OCI-LY7 (cell line): Measurements from ENCODE around the gene PTPRT. TPM values are rescaled to one million over a fixed set of nuclear protein-coding genes. Genes with fewer than 3 reads are reported as not detected.

Experiments
- BruUV-seq: library from RNA; stranded (reverse); fragments of 400-500 nt; replicated peaks from 2 replicates; lab custom pipeline; 2021; lab: Mats Ljungman, UMichigan
- CTCF ChIA-PET: fragments of 300-600 bp; sonication (Branson Sonifier 250); formaldehyde crosslinking; loops from one replicate; lab custom pipeline; 2022; ENCODE audit warnings: antibody characterized with exemption; ENCODE audit not compliant: unreplicated experiment; lab: Charles Lee
- POLR2A ChIA-PET: fragments of 300-600 bp; sonication (Branson Sonifier 250); formaldehyde crosslinking; loops from one replicate; lab custom pipeline; 2022; ENCODE audit warnings: antibody characterized with exemption; lab: Charles Lee
- DNase-seq: peaks from one replicate; pipeline ENCODE4 v3.0.0-alpha.2; 2015; ENCODE audit warnings: low spot score
- H2AFZ ChIP-seq: fragments of 200-600 bp; sonication (generic), shearing (Covaris generic); 2 replicates; pipeline ENCODE4 v1.6.1; 2014; ENCODE audit warnings: mild to moderate bottlenecking, antibody characterized with exemption, low read length, moderate library complexity
- H3K27ac ChIP-seq: fragments of 200-600 bp; sonication (generic); 2 replicates; pipeline ENCODE4 v1.5.1; 2014; ENCODE audit warnings: mixed run types, low read depth, mild to moderate bottlenecking, moderate library complexity, low read length, inconsistent platforms; ENCODE audit not compliant: poor library complexity, severe bottlenecking
- H3K36me3 ChIP-seq: fragments of 200-600 bp; sonication (generic); 2 replicates; pipeline ENCODE4 v1.6.1; 2014; ENCODE audit warnings: mild to moderate bottlenecking, antibody characterized with exemption, low read length, moderate library complexity, mixed read lengths; ENCODE audit not compliant: insufficient read depth
- H3K4me1 ChIP-seq: fragments of 200-600 bp; sonication (generic); 2 replicates; pipeline ENCODE4 v1.5.1; 2014; ENCODE audit warnings: mild to moderate bottlenecking, low read length; ENCODE audit not compliant: insufficient read depth, poor library complexity, severe bottlenecking
- H3K4me2 ChIP-seq: fragments of 200-600 bp; sonication (generic); 2 replicates; pipeline ENCODE4 v1.6.1; 2014; ENCODE audit warnings: mild to moderate bottlenecking, low read length
- H3K4me3 ChIP-seq: fragments of 200-600 bp; sonication (generic); 2 replicates; pipeline ENCODE4 v1.5.1; 2014; ENCODE audit warnings: mild to moderate bottlenecking, low read depth, low read length; ENCODE audit not compliant: poor library complexity, severe bottlenecking
- H3K79me2 ChIP-seq: fragments of 200-600 bp; sonication (generic); 2 replicates; pipeline ENCODE4 v1.6.1; 2016; ENCODE audit warnings: low read depth, mild to moderate bottlenecking, low read length, moderate library complexity, mixed read lengths; ENCODE audit not compliant: insufficient read depth
- H3K9me2 ChIP-seq: fragments of 200-600 bp; sonication (generic); 2 replicates; pipeline ENCODE4 v1.6.1; 2016; ENCODE audit warnings: mild to moderate bottlenecking, low read length, mixed read lengths; ENCODE audit not compliant: insufficient read depth
- H3K9me3 ChIP-seq: fragments of 200-600 bp; sonication (generic); 2 replicates; pipeline ENCODE4 v1.6.1; 2014; ENCODE audit warnings: mild to moderate bottlenecking, mixed run types, low read length, mixed read lengths
- H4K20me1 ChIP-seq: fragments of 200-600 bp; sonication (generic); 2 replicates; pipeline ENCODE4 v1.6.1; 2014; ENCODE audit warnings: mild to moderate bottlenecking, antibody characterized with exemption, low read length, moderate library complexity, mixed read lengths; ENCODE audit not compliant: insufficient read depth
- CTCF ChIP-seq: fragments of 200-600 bp; sonication (generic); conservative IDR thresholded peaks from 2 replicates; pipeline ENCODE4 v1.5.1; 2014; ENCODE audit warnings: mild to moderate bottlenecking, antibody characterized with exemption, low read length, moderate library complexity, mixed read lengths
- EZH2phosphoT487 ChIP-seq: fragments of 200-600 bp; sonication (generic); IDR thresholded peaks from 2 replicates; pipeline ENCODE4 v1.6.1; 2018; ENCODE audit warnings: low read depth, borderline replicate concordance, mild to moderate bottlenecking, mixed run types, antibody characterized with exemption, low read length, moderate library complexity, mixed read lengths
- intact Hi-C: fragments of 100-400 bp; cut with micrococcal nuclease; formaldehyde crosslinking; loops from one replicate; pipeline ENCODE4 v1.10.0; 2022; ENCODE audit not compliant: unreplicated experiment
- total RNA-seq, 2 experiments: library from RNA; depleted of rRNA in 1 of 2; stranded (reverse); fragments of >200 nt in 1 of 2; shearing (Covaris generic) in 1 of 2; gene quantifications; 2 replicates each; pipeline ENCODE4 v1.2.3, GENCODE V29; 2014 to 2022

Gene PTPRT
- total RNA-seq, 2 experiments from 2014 or later, result not detected

DNA sequence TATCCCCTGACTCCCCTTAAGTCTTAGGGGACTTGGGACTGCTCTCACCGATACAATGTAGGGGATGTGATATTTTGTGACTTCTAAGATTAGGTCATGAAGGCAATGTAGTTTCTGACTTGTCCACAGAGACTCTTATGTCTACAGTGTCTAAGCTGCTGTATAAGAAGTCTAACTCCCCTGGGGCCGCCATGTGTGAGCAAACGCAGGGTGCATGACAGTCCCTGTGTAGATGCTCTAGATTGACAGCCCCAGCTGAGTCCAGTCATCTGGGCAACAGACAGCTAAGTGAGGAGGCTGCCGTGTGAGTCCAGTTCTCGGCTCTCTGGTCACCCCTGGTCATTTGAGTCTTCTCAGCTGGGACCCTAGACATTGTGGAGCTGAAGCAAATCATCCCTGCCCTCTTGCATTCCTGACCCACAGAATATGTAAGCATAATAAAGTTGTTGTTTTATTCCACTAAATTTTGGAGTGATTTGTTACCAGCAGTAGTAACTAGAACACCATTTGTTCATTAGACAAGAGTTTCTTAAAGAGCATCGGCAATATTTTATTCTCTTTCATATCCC is 828.2 kb downstream of the PTPRT start:
- Histone ChIP-seq H3K27ac (no peak overlapping the region), H4K20me1 (no peaks in the 10 kb centered on the region), H3K4me3 (no peak overlapping the region), H3K4me2 (no peak overlapping the region), H3K9me3 (no peaks in the 10 kb centered on the region), H3K9me2 (no peaks in the 10 kb centered on the region), H3K36me3 (no peaks in the 10 kb centered on the region), H3K4me1 (no peaks in the 10 kb centered on the region), H2AFZ (no peak overlapping the region), H3K79me2 (no peaks in the 10 kb centered on the region)
- no peak for TF ChIP-seq EZH2phosphoT487
- no peak for TF ChIP-seq CTCF
- CTCF ChIA-PET, result no interaction called here
- BruUV-seq, result no TSS peak
- POLR2A ChIA-PET, result no interaction called here
- DNase-seq, result no peak
- intact Hi-C loops, result no loop called here

- POLR2A ChIA-PET, result interaction anchor here (0.8 to 1.0 kb wide), 2 partner anchors 12 to 19 kb away, joined by 3 read pairs; no protein-coding TSS in a partner anchor
- BruUV-seq, result no TSS peak
Observed at GRCh38 chr20:42360621-42361020, 829.1 kb downstream of the PTPRT start.

More at GRCh38 chr20:42360621-42361020, 829.1 kb downstream of the PTPRT start:
- Histone ChIP-seq H3K9me2 (no peaks in the 10 kb centered on the region), H3K79me2 (no peaks in the 10 kb centered on the region), H4K20me1 (no peaks in the 10 kb centered on the region), H2AFZ (no peak overlapping the region), H3K36me3 (no peaks in the 10 kb centered on the region), H3K27ac (no peak overlapping the region), H3K4me3 (no peak overlapping the region), H3K9me3 (no peaks in the 10 kb centered on the region), H3K4me1 (no peaks in the 10 kb centered on the region), H3K4me2 (no peak overlapping the region)
- intact Hi-C loops, result no loop called here
- CTCF ChIA-PET, result no interaction called here
- TF ChIP-seq EZH2phosphoT487 (no peak), CTCF (no peak)
- DNase-seq, result no peak
